NCI-H748 (cell line): Measurements from ENCODE around the gene DGAT2.

Experiments
- DNase-seq: peaks from one replicate; lab custom pipeline; 2025; ENCODE audit not compliant: unreplicated experiment; lab: John Stamatoyannopoulos, UW

The DGAT2 gene

GRCh38 chr11:75823415-75823814 is 54.8 kb downstream of the DGAT2 start:
- DNase-seq = no peak

DNA sequence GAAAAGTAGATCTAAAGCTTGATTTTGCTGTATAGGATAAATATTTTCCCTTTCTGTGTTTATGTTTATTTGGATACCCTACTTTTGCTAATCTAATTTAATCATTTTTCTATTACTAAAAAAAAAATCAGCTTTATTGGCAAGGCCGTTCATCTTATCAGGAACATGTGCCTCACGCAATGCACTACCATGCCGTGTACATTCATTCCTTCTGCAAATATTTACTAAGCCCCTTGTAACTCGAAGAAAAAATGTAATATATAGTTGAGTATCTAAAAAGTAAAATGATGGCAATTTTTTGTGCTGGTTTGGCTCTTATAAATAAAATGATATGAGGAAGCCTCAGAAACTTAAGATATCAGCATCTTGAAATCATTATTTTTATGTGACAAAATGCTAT is 55.4 kb downstream of the DGAT2 start:
- DNase-seq = no peak

GRCh38 chr11:75826461-75827230 is 58.1 kb downstream of the DGAT2 start:
- DNase-seq = no peak

DNA sequence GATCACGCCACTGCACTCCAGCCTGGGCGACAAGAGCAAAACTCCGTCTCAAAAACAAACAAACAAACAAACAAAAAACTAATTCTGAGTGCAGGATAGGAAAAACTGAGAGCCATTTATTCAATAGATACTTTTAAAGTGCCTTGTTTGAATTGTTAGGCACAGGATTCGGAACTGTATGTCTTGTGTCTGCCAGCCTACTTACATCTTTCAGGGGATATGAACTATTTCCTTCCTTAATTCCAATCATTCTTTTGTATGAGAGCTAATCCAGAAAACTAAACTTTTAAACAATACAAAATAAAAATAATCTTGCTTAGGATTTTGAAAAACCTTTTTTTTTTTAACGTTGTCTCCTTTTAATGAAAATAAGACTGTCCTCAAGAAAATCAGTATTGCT is 59.0 kb downstream of the DGAT2 start:
- no peak for DNase-seq

GRCh38 chr11:75831915-75832502 is 63.4 kb downstream of the DGAT2 start:
- DNase-seq = no peak

- DNase-seq = no peak
Observed at GRCh38 chr11:75834728-75835127, 66.2 kb downstream of the DGAT2 start.

DNA sequence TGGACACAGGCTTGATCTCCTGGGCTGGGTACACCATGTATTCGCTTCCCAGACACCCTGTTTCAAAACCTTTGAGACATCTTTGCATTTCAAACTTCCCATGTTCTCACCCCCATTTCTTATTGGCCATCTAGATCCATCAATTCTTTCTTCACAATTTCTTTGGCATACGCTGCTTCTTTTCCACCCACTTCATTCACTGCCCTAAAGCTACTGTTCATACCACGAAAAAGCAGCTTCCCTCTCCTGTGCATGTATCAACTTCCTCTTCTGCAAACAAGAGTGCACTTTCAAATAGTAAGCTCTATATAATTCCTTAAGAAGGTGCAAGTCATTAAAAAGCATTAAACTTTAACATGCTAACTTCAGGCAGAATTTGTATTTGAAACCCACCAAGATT is 67.8 kb downstream of the DGAT2 start:
- no peak for DNase-seq

- DNase-seq = no peak
Observed at GRCh38 chr11:75839851-75840250, 71.3 kb downstream of the DGAT2 start.

DNA sequence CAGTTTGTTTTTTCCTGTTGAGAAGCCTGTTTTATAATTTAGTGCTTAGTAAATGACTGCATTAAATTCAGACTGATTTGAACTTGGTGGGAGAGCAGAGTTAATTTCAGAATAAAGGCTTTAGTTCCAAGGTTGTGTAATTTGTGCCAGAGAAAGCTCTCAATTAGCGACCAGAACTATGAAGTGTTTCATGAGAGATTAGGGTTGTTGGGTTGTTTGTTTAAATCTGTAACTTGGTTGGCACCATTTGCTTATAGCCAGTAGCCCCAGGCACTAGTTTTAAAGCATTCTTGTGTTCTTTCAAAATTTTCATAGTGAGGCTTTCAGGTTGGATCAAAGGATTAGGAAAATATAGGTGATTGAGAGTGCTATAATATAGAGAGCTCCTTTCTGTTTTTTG is 71.9 kb downstream of the DGAT2 start:
- DNase-seq = no peak

DNA sequence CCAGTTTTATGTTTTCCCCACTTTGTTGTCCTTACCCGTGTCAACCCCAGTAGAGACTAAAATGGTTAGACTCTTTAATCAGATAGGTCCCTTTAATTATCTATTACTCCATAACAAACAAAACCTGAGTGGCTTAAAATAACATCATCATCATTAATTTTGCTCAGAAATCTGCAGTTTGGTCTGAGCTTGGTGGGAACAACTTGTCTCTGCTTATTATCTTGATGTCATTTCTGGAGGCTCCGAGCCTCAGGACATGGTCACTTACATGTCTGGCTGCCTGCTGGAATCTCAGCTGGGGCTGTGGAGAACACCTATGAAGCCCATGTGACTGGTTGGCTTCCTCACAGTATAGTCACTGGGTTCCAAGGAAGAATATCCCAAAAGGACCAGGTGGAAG is 73.2 kb downstream of the DGAT2 start:
- DNase-seq = no peak

DNA sequence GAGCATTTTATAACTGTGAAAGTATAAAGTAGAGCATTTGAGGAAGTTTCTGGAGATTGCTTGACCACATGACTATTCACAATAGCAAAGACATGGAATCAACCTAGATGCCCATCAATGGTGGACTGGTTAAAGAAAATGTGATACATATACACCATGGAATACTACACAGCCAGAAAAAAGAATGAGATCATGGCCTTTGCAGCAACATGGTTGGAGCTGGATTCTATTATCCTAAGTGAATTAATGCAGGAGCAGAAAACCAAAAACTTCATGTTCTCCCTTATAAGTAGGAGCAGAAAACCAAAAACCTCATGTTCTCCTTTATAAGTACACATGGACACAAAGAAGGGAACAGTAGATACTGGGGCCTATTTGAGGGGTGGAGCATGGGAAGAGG is 76.7 kb downstream of the DGAT2 start:
- no peak for DNase-seq

GRCh38 chr11:75849894-75850293 is 81.3 kb downstream of the DGAT2 start:
- DNase-seq = no peak

DNA sequence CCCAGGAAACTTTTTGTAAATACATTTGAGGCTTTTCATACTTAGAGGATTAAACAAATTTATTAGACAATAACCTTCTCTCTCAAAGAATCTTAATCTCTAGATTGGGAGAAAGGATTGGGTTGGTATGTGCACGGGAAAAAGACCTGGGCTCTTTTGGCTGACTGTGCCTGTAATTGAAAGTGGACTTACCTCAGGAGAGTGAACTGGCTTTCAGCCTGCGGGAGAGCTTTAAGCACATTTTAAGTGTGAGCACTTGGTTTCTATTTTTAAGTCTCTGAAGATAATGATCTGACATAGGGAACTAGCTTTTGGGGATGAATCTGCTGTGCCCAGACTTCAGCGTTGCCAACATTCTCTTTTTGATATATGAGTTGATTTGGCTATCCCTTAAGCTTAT is 82.2 kb downstream of the DGAT2 start:
- DNase-seq = no peak
